ENCODE data around the gene SIPA1L3.

DNA sequence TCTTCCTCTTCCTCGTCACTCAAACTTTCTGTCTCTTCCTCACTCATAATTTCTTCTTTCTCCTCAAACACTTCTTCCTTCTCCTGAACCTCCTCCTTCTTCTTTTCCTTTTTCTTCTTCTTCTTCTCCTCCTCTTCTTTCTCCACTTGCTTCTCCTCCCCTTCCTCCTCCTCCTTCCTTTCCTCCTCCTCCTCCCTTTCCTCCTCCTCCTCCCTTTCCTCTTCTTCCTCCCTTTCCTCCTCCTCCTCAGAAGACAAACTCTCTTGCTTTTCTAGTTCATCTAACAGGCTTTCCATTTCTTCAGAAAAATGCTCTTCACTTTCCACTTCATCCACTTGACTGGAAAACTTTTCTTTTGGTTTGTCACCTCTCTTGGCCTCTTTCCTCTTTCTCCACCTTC is 20.4 kb upstream of the SIPA1L3 start:
- TF ChIP-seq, protein P1, sequence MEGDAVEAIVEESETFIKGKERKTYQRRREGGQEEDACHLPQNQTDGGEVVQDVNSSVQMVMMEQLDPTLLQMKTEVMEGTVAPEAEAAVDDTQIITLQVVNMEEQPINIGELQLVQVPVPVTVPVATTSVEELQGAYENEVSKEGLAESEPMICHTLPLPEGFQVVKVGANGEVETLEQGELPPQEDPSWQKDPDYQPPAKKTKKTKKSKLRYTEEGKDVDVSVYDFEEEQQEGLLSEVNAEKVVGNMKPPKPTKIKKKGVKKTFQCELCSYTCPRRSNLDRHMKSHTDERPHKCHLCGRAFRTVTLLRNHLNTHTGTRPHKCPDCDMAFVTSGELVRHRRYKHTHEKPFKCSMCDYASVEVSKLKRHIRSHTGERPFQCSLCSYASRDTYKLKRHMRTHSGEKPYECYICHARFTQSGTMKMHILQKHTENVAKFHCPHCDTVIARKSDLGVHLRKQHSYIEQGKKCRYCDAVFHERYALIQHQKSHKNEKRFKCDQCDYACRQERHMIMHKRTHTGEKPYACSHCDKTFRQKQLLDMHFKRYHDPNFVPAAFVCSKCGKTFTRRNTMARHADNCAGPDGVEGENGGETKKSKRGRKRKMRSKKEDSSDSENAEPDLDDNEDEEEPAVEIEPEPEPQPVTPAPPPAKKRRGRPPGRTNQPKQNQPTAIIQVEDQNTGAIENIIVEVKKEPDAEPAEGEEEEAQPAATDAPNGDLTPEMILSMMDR (IDR thresholded peaks at IDR 0.05) = no peak
- no peak for TF ChIP-seq POLR2A (IDR thresholded peaks at IDR 0.05)
